ENCODE measurements around the gene KPNA3. TPM values are rescaled to one million over a fixed set of nuclear protein-coding genes. Genes with fewer than 3 reads are reported as not detected.

KPNA3 gene
- total RNA-seq, 4 donors from 2014 or later = 23.1 to 29.2 (median 24.9) TPM

- in situ Hi-C loops (cut with MboI; ENCODE audit: low pct_ligation_motif_present in 1 of 4, low pct_unique_long_range_greater_than_20kb in 1 of 4, low sequenced_read_pairs in 3 of 4) = loop anchor here in 3 of 4 donors (5.0 to 25.0 kb wide), 3 partner anchors 184 to 194 kb away; no protein-coding TSS in a partner anchor
- TF ChIP-seq POLR2AphosphoS5 (IDR thresholded peaks at IDR 0.05) = no peak
- TF ChIP-seq, protein P1, sequence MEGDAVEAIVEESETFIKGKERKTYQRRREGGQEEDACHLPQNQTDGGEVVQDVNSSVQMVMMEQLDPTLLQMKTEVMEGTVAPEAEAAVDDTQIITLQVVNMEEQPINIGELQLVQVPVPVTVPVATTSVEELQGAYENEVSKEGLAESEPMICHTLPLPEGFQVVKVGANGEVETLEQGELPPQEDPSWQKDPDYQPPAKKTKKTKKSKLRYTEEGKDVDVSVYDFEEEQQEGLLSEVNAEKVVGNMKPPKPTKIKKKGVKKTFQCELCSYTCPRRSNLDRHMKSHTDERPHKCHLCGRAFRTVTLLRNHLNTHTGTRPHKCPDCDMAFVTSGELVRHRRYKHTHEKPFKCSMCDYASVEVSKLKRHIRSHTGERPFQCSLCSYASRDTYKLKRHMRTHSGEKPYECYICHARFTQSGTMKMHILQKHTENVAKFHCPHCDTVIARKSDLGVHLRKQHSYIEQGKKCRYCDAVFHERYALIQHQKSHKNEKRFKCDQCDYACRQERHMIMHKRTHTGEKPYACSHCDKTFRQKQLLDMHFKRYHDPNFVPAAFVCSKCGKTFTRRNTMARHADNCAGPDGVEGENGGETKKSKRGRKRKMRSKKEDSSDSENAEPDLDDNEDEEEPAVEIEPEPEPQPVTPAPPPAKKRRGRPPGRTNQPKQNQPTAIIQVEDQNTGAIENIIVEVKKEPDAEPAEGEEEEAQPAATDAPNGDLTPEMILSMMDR (IDR thresholded peaks at IDR 0.05) = no peak
- TF ChIP-seq EP300 (IDR thresholded peaks at IDR 0.05; ENCODE audit: low read depth) = no peak
- no peak for TF ChIP-seq POLR2A (IDR thresholded peaks at IDR 0.05)
These were observed 139.0 kb downstream of the KPNA3 start for GRCh38 chr13:49653478-49653877.

DNA sequence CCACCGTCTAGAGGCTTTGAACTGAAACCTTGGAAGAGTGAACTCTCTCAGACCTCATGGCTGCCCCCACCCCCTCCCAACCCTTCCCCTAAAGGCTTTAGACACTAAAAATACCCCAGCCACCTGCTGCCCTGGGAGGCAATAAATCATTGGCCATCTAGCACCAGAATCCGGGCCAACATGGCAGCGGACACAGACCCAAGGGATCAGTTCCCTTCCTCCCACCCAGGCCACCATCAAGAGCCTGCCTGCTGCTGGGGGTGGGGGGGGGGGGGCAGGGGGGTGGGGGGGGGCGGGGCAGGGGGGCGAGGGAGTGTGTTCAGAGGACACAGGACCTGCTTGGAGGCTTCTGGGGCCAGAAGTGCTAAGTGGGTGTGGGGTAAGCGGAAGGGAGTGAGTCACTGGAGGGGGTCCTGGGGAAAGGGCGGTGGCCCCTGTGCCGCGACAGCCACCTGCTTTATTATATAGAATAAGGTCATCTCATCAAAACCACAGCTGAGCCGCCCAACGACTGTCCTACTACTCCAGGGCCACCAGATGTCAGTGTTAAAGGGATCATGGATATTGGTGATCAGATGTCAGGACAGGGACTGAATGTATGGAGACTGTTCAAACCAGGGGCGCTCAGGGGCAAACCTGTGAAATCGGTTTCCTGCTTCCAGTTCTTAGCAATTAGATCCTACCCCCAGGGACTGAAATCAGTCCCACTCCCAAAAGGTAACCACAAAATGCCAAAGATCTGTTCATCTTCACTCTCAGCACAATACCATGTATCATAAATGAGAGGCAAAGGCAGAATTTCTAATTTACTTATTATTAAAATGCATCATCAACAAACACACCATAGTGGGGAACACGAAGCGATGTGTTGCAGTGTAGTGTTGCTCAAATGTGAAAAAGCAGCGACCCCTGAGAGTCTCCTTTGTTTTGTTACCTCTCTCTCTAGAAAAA lies 139.9 kb downstream of the KPNA3 start:
- no peaks in the 10 kb centered on the region for H3K9me3 ChIP-seq
- intact Hi-C loops (cut with DNase I; ENCODE audit: low total_unique reads) = no loop called here
- no peak overlapping the region for H3K4me3 ChIP-seq
- 41 to 83% methylated on average over 3 to 16 of the region's 16 CpGs for WGBS, 2 donors (ENCODE audit: low coverage in 1 of 2)
- peaks cover 0 to 9% (median 0%) of the 10 kb centered on the region in 4 donors for H3K4me1 ChIP-seq
- TF ChIP-seq EP300 (IDR thresholded peaks at IDR 0.05; ENCODE audit: low read depth) (no peak), POLR2A (IDR thresholded peaks at IDR 0.05) (no peak), POLR2AphosphoS5 (IDR thresholded peaks at IDR 0.05) (no peak)
- TF ChIP-seq, protein P1 (IDR thresholded peaks at IDR 0.05) = peak; percentile 25 to 54 (median 52)
- H3K27me3 ChIP-seq = no peaks in the 10 kb centered on the region
- H3K27ac ChIP-seq = no peak overlapping the region
- no peaks in the 10 kb centered on the region for H3K36me3 ChIP-seq
- in situ Hi-C loops (cut with MboI; ENCODE audit: low pct_ligation_motif_present in 1 of 4, low pct_unique_long_range_greater_than_20kb in 1 of 4, low sequenced_read_pairs in 3 of 4) = loop anchor here in 3 of 4 donors (5.0 to 25.0 kb wide), 3 partner anchors 185 to 195 kb away; no protein-coding TSS in a partner anchor
- peak; percentile 32 for DNase-seq

More at GRCh38 chr13:49653478-49653877, 139.0 kb downstream of the KPNA3 start:
- intact Hi-C loops (cut with DNase I; ENCODE audit: low total_unique reads) = no loop called here
- H3K4me1 ChIP-seq = peaks cover 0 to 9% (median 0%) of the 10 kb centered on the region in 4 donors
- H3K27me3 ChIP-seq = no peaks in the 10 kb centered on the region
- H3K9me3 ChIP-seq = no peaks in the 10 kb centered on the region
- no peak overlapping the region for H3K4me3 ChIP-seq
- DNase-seq = no peak
- no peak overlapping the region for H3K27ac ChIP-seq
- no peaks in the 10 kb centered on the region for H3K36me3 ChIP-seq

- H3K36me3 ChIP-seq = no peaks in the 10 kb centered on the region
- TF ChIP-seq POLR2AphosphoS5 (IDR thresholded peaks at IDR 0.05) (no peak), POLR2A (IDR thresholded peaks at IDR 0.05) (no peak), EP300 (IDR thresholded peaks at IDR 0.05; ENCODE audit: low read depth) (no peak)
- TF ChIP-seq, protein P1 (IDR thresholded peaks at IDR 0.05) = no peak
- 75 to 86% methylated on average over 7 to 17 of the region's 17 CpGs for WGBS, 2 donors (ENCODE audit: low coverage in 1 of 2)
- H3K27ac ChIP-seq = no peak overlapping the region
- H3K9me3 ChIP-seq = no peaks in the 10 kb centered on the region
- H3K4me1 ChIP-seq = peaks cover 0 to 9% (median 0%) of the 10 kb centered on the region in 4 donors
- no peaks in the 10 kb centered on the region for H3K27me3 ChIP-seq
- H3K4me3 ChIP-seq = no peak overlapping the region
- intact Hi-C loops (cut with DNase I; ENCODE audit: low total_unique reads) (no loop called here), in situ Hi-C loops (cut with MboI; ENCODE audit: low pct_ligation_motif_present in 1 of 4, low pct_unique_long_range_greater_than_20kb in 1 of 4, low sequenced_read_pairs in 3 of 4) (loop anchor here in 3 of 4 donors (5.0 to 25.0 kb wide), 3 partner anchors 186 to 196 kb away; no protein-coding TSS in a partner anchor)
- no peak for DNase-seq
These were observed 140.7 kb downstream of the KPNA3 start for GRCh38 chr13:49651570-49652354.

DNA sequence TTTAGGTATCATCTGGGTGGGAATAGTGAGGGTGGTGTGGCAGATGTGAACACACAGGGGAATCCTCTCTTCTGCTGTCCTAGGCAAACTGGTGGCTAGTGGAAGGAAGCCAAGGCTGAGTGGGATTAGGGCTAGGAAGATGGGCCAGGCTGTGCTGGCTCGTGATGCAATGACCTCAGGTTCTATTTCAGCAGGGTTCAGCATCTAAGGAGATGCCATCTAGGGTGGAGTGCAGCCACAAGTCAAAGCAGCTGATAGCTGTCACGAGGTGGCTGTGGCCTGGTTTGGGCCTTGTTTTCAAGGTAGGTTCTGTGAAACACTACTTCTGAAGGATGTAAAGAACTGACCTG lies 142.5 kb downstream of the KPNA3 start:
- in situ Hi-C loops (cut with MboI; ENCODE audit: low pct_ligation_motif_present in 1 of 4, low pct_unique_long_range_greater_than_20kb in 1 of 4, low sequenced_read_pairs in 3 of 4) = loop anchor here in 3 of 4 donors (5.0 to 25.0 kb wide), 3 partner anchors 187 to 197 kb away; no protein-coding TSS in a partner anchor
- Histone ChIP-seq H3K27me3 (no peaks in the 10 kb centered on the region), H3K4me1 (peaks cover 0 to 9% (median 0%) of the 10 kb centered on the region in 4 donors), H3K9me3 (no peaks in the 10 kb centered on the region), H3K4me3 (no peak overlapping the region), H3K27ac (no peak overlapping the region), H3K36me3 (no peaks in the 10 kb centered on the region)
- intact Hi-C loops (cut with DNase I; ENCODE audit: low total_unique reads) = no loop called here
- WGBS, 2 donors (ENCODE audit: low coverage in 1 of 2) = 90% methylated on average over 2 of the region's 2 CpGs; no CpG with 5 or more reads in 1 of the 2 donors
- DNase-seq = no peak
- TF ChIP-seq POLR2AphosphoS5 (IDR thresholded peaks at IDR 0.05) (no peak), EP300 (IDR thresholded peaks at IDR 0.05; ENCODE audit: low read depth) (no peak)
- TF ChIP-seq, protein P1 (IDR thresholded peaks at IDR 0.05) = no peak
